Measurements from ENCODE around the gene KATNAL1.

- TF ChIP-seq CTCF (IDR thresholded peaks at IDR 0.05) (no peak), POLR2A (IDR thresholded peaks at IDR 0.05) (no peak)
Measured at GRCh38 chr13:30211745-30212144, 95.6 kb downstream of the KATNAL1 start.
